Prostate gland (tissue), 2 donors: Measurements from ENCODE around the gene SPRED2.

Experiments used
- CTCF ChIP-seq, 4 experiments: fragments of 200-600 bp in 2 of 4; fragments of 450-650 bp in 2 of 4; sonication (generic) in 2 of 4; IDR thresholded peaks; 1 replicate in 3 of 4; 2 replicates in 1 of 4; pipeline ENCODE4 v1.5.1; 2016 to 2019; ENCODE audit warnings: antibody characterized with exemption in 4 of 4, mild to moderate bottlenecking in 2 of 4, moderate library complexity in 2 of 4
- POLR2A ChIP-seq: fragments of 450-650 bp; IDR thresholded peaks from one replicate; pipeline ENCODE4 v1.6.1; 2016; ENCODE audit warnings: antibody characterized with exemption, mild to moderate bottlenecking

DNA sequence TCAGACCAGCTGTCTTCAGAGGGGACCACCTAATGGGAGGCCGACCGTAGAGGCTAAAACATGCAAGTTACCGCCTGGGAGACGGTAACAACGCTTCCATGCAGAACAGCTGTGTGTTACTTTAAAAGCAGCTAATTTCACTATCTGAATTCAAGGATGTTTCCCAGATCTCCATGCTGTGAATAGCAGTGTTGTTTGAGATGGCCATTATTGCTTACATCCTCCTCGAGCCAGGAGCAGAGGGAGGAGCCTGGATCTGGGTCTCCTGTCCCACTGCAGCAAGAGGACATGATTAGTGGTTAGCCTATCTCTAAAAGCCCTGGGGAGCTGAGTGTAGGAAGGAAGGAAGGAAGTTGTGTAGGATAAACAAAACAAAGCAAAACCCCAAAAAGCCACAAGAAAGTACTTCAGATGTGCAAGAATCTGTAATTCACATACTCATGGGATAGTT, 153.8 kb downstream of the SPRED2 start:
- TF ChIP-seq POLR2A, result no peak
- no peak for TF ChIP-seq CTCF (IDR thresholded peaks at IDR 0.05)
